ENCODE measurements around the gene CD3D.

The CD3D gene

GRCh38 chr11:118301600-118302195 lies 40.8 kb downstream of the CD3D start:
- DNase-seq (ENCODE audit: low read depth), result no peak

DNA sequence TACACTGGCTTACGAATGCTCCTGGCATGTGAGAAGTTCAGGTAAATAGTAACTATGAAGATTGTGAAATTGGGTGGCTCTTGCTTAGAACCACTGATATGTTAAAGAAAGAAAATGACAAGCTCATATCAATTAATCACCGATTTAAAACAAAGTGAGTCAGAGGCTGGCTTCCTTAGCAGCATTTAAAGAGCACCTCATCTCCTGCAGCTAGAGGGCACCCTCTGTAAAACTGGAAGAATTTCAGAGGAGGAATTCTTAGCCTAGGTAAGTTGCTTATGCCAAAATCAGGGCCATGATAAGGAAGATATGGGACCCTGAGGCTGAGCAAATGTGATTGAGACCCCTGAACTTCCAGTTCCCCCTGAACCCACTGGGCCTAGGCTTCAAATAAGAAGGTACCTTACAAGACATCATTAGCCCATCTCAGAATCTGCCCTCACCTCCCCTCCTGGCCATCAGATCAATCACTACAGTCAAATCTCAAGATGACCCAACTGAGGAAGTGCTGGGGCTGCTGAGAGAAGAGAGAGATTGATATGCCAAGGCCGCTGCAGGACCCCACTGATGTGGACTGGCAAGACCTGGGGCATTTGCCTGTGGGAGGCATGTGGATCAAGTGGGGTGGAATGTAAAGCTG lies 46.6 kb downstream of the CD3D start:
- DNase-seq (ENCODE audit: low read depth), result no peak

GRCh38 chr11:118295199-118295598 lies 47.3 kb downstream of the CD3D start:
- no peak for DNase-seq (ENCODE audit: low read depth)

DNA sequence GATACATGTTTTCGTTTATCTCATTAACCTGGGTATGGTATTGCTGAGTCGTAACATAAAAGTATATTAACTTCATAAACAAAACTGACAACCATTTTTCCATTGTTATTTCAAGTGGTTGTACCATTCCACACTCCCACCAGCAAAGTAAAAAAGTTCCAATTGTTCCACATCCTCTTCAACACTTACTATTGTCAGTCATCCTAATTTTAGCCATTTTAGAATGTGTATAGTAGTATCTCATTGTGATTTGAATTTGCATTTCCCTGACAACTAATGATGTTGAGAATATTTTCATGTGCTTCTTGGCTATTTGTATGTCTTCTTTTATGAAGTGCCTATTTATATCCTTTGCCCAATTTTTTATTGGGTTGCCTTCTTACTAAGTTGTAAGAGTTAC lies 48.5 kb downstream of the CD3D start:
- no peak for DNase-seq (ENCODE audit: low read depth)

GRCh38 chr11:118291477-118292135 lies 50.9 kb downstream of the CD3D start:
- DNase-seq (ENCODE audit: low read depth), result no peak

GRCh38 chr11:118290923-118291322 lies 51.6 kb downstream of the CD3D start:
- no peak for DNase-seq (ENCODE audit: low read depth)

GRCh38 chr11:118289401-118289800 lies 53.1 kb downstream of the CD3D start:
- no peak for DNase-seq (ENCODE audit: low read depth)
